C4-2B (cell line): ENCODE data around the gene TLNRD1.

Experiments
- H3K27ac ChIP-seq: fragments of 450-650 bp; 2 replicates; pipeline ENCODE4 v1.5.1; 2017
- ZFX ChIP-seq: fragments of 450-650 bp; IDR thresholded peaks from 2 replicates; pipeline ENCODE4 v1.6.1; 2017
- TF ChIP-seq, protein P1 (sequence below): fragments of 450-650 bp; conservative IDR thresholded peaks from 2 replicates; pipeline ENCODE4 v1.5.1; 2017; ENCODE audit warnings: mild to moderate bottlenecking

Gene TLNRD1

DNA sequence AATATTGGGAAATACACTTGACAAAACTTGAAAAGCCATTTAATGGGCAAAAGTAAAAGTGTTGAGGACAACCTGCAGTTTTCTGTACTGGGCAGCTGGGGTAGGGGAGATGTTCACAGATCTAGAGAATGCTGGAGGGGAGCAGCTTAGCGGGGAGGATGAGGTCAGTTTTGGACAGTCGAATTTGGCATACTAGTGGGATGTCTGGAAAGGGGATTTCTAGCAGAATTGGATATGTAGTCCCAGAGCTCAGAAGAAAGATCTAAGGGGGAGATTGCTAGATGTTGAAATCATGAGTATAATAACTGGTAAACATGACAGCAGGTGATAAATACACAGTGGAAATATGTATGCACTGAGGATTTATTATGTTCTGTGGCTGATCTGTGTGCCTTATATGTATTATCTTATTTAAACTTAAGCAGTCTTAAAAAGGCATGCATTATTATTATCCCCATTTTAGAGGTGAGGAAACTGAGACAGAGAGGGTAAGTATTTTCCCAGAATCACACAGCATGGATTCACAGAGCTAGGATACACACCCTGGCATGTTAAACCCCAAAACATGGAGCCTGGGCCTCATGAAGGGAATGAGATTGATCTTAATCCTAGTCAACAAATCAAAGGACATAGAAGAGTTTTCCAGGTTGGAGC is 42.7 kb downstream of the TLNRD1 start:
- TF ChIP-seq, protein P1, sequence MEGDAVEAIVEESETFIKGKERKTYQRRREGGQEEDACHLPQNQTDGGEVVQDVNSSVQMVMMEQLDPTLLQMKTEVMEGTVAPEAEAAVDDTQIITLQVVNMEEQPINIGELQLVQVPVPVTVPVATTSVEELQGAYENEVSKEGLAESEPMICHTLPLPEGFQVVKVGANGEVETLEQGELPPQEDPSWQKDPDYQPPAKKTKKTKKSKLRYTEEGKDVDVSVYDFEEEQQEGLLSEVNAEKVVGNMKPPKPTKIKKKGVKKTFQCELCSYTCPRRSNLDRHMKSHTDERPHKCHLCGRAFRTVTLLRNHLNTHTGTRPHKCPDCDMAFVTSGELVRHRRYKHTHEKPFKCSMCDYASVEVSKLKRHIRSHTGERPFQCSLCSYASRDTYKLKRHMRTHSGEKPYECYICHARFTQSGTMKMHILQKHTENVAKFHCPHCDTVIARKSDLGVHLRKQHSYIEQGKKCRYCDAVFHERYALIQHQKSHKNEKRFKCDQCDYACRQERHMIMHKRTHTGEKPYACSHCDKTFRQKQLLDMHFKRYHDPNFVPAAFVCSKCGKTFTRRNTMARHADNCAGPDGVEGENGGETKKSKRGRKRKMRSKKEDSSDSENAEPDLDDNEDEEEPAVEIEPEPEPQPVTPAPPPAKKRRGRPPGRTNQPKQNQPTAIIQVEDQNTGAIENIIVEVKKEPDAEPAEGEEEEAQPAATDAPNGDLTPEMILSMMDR = no peak
- TF ChIP-seq ZFX = no peak
- no peak overlapping the region for H3K27ac ChIP-seq

DNA sequence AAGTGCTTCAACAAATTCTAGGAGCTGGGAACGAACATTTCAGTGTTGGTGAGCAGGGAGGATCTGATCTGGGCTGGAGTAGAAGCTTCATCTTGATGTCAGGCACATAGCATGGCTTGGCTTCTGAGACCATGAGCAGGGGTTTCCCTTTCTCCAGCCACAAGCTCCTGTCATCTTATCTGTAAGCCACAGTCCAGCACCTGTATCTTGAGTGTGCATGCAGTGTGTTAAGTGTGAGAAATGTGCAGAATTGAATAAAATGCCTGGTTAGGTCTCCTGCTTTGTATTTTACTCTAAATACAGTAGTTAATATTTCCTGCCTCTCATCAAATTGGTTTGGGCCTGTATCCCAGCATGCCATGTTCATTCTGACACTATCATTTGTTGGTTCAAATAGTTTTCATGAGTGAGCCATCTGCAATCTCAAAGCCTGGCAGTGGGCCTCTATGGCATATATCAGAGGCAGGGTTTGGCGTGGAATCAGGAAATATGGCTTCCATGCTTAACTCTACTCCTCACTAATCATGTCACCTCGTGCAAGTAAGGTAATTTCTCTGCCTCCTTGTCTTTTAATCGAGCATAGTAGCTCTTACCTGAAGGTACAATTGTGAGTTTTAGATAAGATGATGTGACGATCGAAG is 43.3 kb downstream of the TLNRD1 start:
- no peak overlapping the region for H3K27ac ChIP-seq
- TF ChIP-seq, protein P1 = no peak
- TF ChIP-seq ZFX = no peak

DNA sequence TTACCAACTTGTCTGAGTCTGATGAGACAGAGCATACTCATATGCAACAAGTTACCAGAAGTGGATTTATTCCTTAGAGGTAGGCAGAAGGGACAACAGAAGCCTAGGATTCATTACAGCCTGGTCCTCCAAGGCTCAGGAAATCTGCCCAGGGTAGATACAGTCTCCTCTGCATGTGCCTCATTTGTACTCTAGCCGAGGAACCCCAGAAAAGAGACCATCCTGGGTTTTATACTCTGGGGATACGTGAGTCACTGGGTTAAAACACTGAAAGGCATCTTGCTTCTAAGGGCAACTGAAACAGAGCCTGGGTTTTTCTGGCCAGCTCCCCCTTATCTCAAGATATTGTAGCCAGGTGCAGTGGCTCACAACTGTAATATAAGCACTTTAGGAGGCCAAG is 45.6 kb downstream of the TLNRD1 start:
- no peak overlapping the region for H3K27ac ChIP-seq
- TF ChIP-seq ZFX = no peak
- TF ChIP-seq, protein P1 = no peak

DNA sequence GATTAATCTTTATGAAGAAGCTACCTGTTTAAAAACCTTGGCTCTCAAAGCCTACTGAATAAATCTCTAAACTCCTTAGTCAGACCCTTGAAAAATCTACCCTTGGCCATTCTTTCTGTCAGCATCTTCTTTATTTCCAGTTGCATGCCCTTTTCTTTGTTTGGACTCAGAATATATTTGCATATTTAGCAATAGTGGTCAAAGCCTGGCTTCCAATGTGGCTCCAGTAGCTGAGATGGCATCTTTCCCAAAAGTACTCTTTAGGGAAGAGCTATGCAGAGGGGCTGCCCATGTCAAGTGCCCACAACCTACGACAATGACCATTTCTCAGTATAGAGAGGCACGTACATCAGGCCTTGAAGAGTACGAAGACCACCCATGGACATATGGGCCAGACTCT is 47.2 kb downstream of the TLNRD1 start:
- H3K27ac ChIP-seq = no peak overlapping the region
- TF ChIP-seq, protein P1 = no peak
- TF ChIP-seq ZFX = no peak

DNA sequence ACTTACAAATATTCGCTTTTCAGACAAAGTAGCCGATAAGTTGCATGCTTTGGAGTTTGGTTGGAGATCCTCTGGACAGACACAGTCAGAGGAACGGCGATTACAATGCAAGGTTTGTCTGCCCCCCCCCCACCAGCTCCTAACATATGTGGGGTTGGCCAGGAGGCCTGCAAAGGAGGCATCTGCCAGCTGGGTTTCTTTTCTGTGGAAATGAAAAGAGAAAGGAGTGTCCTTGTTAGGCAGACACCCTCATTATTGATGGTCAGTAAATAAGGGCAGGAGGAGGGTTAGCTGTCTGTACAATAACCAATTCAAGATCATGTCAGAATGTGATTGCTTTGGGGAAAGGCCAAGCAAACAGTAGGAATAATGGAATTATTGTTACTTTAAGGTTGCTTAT is 49.1 kb downstream of the TLNRD1 start:
- no peak overlapping the region for H3K27ac ChIP-seq
- TF ChIP-seq, protein P1 = no peak
- TF ChIP-seq ZFX = no peak

DNA sequence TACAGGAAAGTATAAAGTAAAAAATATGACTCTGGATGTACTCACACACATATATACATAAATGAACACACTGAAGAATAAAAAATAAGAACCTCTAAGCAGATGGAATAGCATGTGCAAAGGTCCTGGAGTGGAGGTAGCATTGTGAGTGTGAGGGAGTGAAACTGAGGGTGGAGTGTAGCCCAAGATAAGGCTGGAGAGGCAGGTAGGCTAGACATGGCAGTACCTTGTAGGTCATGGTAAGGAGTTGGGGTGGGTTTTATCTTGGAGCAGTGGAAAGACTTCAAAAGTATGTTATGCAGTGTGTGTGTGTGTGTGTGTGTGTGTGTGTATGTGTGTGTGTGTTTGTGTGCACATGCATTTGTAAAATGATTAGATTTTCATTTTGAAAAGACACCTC is 49.5 kb downstream of the TLNRD1 start:
- no peak overlapping the region for H3K27ac ChIP-seq
- no peak for TF ChIP-seq ZFX
- TF ChIP-seq, protein P1 = no peak

DNA sequence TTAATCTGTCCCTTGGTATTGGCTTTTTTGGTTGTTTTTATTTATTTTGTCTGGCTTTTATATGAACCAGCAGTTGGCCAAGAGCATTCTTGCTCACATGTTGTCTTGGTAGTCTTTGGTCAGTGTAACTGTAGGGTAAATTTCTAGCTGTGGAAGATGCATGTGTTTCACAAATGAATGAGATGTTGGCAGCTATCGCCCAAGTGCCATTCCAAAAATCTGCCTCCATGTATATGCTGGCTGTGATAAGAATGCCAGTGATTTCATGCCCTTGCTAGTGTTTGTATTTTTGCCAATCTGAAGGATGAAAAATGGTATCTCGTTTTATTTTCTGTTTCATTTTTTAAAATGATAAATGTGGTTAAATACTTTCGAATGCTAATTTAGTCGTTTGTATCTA is 50.1 kb downstream of the TLNRD1 start:
- TF ChIP-seq ZFX = no peak
- TF ChIP-seq, protein P1 = no peak
- no peak overlapping the region for H3K27ac ChIP-seq
